Gastrocnemius medialis (tissue), 4 donors: ENCODE measurements around the gene PCSK4. TPM values are rescaled to one million over a fixed set of nuclear protein-coding genes. Genes with fewer than 3 reads are reported as not detected.
"Not testable (repeated sequence)": the region's sequence is repeated elsewhere in the genome, so short reads cannot be mapped to it uniquely, and the experiment has no call there.

Experiments
- ATAC-seq, 2 donors: fragments of 150-250 bp; one replicate each; pipeline ENCODE4 v1.9.1; 2016
- DNase-seq, 2 donors: peaks; one replicate each; pipeline ENCODE4 v3.0.0-alpha.2; 2019
- H3K27ac ChIP-seq, 4 donors: fragments of 200-600 bp; sonication (generic); 1 replicate in 1 of 4; 2 replicates in 3 of 4; pipeline ENCODE4 v1.5.1; 2016 to 2018; ENCODE audit warnings: mild to moderate bottlenecking in 2 of 4, moderate library complexity in 1 of 4
- H3K27me3 ChIP-seq, 3 donors: fragments of 200-600 bp; sonication (generic) in 2 of 3; 1 replicate in 1 of 3; 2 replicates in 2 of 3; pipeline versions ENCODE4 v1.5.1 to v1.6.0; 2016 to 2019; ENCODE audit warnings: mild to moderate bottlenecking in 1 of 3, moderate library complexity in 1 of 3
- H3K36me3 ChIP-seq, 2 donors: fragments of 200-600 bp; sonication (generic) in 1 of 2; one replicate each; pipeline ENCODE4 v1.5.1; 2017 to 2018
- H3K4me1 ChIP-seq, 2 donors: fragments of 200-600 bp; sonication (generic) in 1 of 2; one replicate each; pipeline ENCODE4 v1.5.1; 2016 to 2017; ENCODE audit warnings: mild to moderate bottlenecking in 2 of 2
- H3K4me3 ChIP-seq, 4 donors: fragments of 200-600 bp; sonication (generic) in 3 of 4; 1 replicate in 1 of 4; 2 replicates in 3 of 4; pipeline ENCODE4 v1.5.1; 2016 to 2019; ENCODE audit warnings: mild to moderate bottlenecking in 2 of 4
- H3K9me3 ChIP-seq, 3 donors: fragments of 200-600 bp; sonication (generic) in 2 of 3; 1 replicate in 1 of 3; 2 replicates in 2 of 3; pipeline ENCODE4 v1.5.1; 2016 to 2019
- CTCF ChIP-seq, 5 experiments: fragments of 450-650 bp in 3 of 5; fragments of 200-600 bp in 2 of 5; sonication (generic) in 2 of 5; IDR thresholded peaks in 4 of 5; conservative IDR thresholded peaks in 1 of 5; 1 replicate in 4 of 5; 2 replicates in 1 of 5; pipeline ENCODE4 v1.5.1; 2016 to 2019; ENCODE audit warnings: antibody characterized with exemption in 5 of 5, mild to moderate bottlenecking in 3 of 5, moderate library complexity in 3 of 5
- POLR2A ChIP-seq, 2 donors: fragments of 450-650 bp; IDR thresholded peaks; one replicate each; pipeline ENCODE4 v1.6.1; 2017; ENCODE audit warnings: antibody characterized with exemption in 2 of 2, mild to moderate bottlenecking in 2 of 2, moderate library complexity in 2 of 2
- in situ Hi-C, 4 donors: fragments of 200-750 bp; cut with MboI; loops; one replicate each; pipeline versions ENCODE4 v1.15.0 to v1.8.0; 2017; ENCODE audit warnings: low sequenced_read_pairs in 4 of 4
- intact Hi-C: fragments of 100-400 bp; cut with DNase I; formaldehyde crosslinking; loops from one replicate; pipeline ENCODE4 v1.15.1; 2023; ENCODE audit warnings: low total_unique reads
- total RNA-seq, 4 donors: library from RNA; depleted of rRNA; stranded (reverse); fragments of >200 nt; gene quantifications; one replicate each; pipeline versions ENCODE4 v1.1.0 to v1.2.3, GENCODE V29; 2016

The PCSK4 gene
- total RNA-seq, 4 donors from 2014 or later, result 0.12 to 0.60 (median 0.37) TPM

GRCh38 chr19:1533510-1534150 is 43.5 kb upstream of the PCSK4 start:
- no peaks in the 10 kb centered on the region for H3K9me3 ChIP-seq
- H3K27me3 ChIP-seq, result peaks cover 15 to 30% (median 17%) of the 10 kb centered on the region in 3 donors
- ATAC-seq (no peak), DNase-seq (no peak)
- H3K36me3 ChIP-seq, result no peaks in the 10 kb centered on the region
- H3K4me1 ChIP-seq, result no peaks in the 10 kb centered on the region
- H3K27ac ChIP-seq, result no peak overlapping the region
- intact Hi-C loops (no loop called here), in situ Hi-C loops (loop anchor here in 1 of 4 donors (25.0 kb wide), 1 partner anchor 229 kb away; the partner anchor contains the start of gene ONECUT3)
- H3K4me3 ChIP-seq, result no peak overlapping the region
- TF ChIP-seq CTCF (IDR thresholded peaks at IDR 0.05 in 4 of 5, conservative IDR thresholded peaks at IDR 0.05 in 1 of 5), result no peak
- no peak for TF ChIP-seq POLR2A (IDR thresholded peaks at IDR 0.05)

- TF ChIP-seq POLR2A (IDR thresholded peaks at IDR 0.05) (no peak), CTCF (IDR thresholded peaks at IDR 0.05 in 4 of 5, conservative IDR thresholded peaks at IDR 0.05 in 1 of 5) (no peak)
- in situ Hi-C loops, result loop anchor here in 1 of 4 donors (25.0 kb wide), 1 partner anchor 230 kb away; the partner anchor contains the start of gene ONECUT3
These were observed 41.9 kb upstream of the PCSK4 start for GRCh38 chr19:1532003-1532402.

GRCh38 chr19:1531587-1531986 is 41.4 kb upstream of the PCSK4 start:
- no peak overlapping the region for H3K27ac ChIP-seq
- in situ Hi-C loops (loop anchor here in 1 of 4 donors (25.0 kb wide), 1 partner anchor 231 kb away; the partner anchor contains the start of gene ONECUT3), intact Hi-C loops (no loop called here)
- ATAC-seq (no peak), DNase-seq (no peak)
- H3K4me1 ChIP-seq, result no peaks in the 10 kb centered on the region
- H3K4me3 ChIP-seq, result no peak overlapping the region
- H3K36me3 ChIP-seq, result no peaks in the 10 kb centered on the region
- no peaks in the 10 kb centered on the region for H3K9me3 ChIP-seq
- H3K27me3 ChIP-seq, result peaks cover 16 to 27% (median 24%) of the 10 kb centered on the region in 3 donors
- no peak for TF ChIP-seq CTCF (IDR thresholded peaks at IDR 0.05 in 4 of 5, conservative IDR thresholded peaks at IDR 0.05 in 1 of 5)
- no peak for TF ChIP-seq POLR2A (IDR thresholded peaks at IDR 0.05)

More at GRCh38 chr19:1532003-1532402, 41.9 kb upstream of the PCSK4 start:
- Histone ChIP-seq H3K9me3 (no peaks in the 10 kb centered on the region), H3K27ac (no peak overlapping the region), H3K36me3 (no peaks in the 10 kb centered on the region), H3K27me3 (peaks cover 13 to 24% (median 20%) of the 10 kb centered on the region in 3 donors), H3K4me1 (no peaks in the 10 kb centered on the region), H3K4me3 (no peak overlapping the region)
- ATAC-seq, result no peak
- no peak for DNase-seq
- intact Hi-C loops, result no loop called here

- in situ Hi-C loops, result loop anchor here in 1 of 4 donors (25.0 kb wide), 1 partner anchor 231 kb away; the partner anchor contains the start of gene ONECUT3
- DNase-seq, ATAC-seq, intact Hi-C loops, H3K9me3 ChIP-seq, H3K36me3 ChIP-seq, H3K27ac ChIP-seq, H3K4me3 ChIP-seq, H3K4me1 ChIP-seq: not testable (repeated sequence)
- H3K27me3 ChIP-seq, result peaks cover 22 to 34% (median 31%) of the 10 kb centered on the region in 3 donors
These were observed 40.7 kb upstream of the PCSK4 start for GRCh38 chr19:1530856-1531255.

- intact Hi-C loops (no loop called here), in situ Hi-C loops (loop anchor here in 1 of 4 donors (25.0 kb wide), 1 partner anchor 233 kb away; the partner anchor contains the start of gene ONECUT3)
- Histone ChIP-seq H3K4me1 (no peaks in the 10 kb centered on the region), H3K27ac (no peak overlapping the region), H3K4me3 (no peak overlapping the region), H3K36me3 (no peaks in the 10 kb centered on the region), H3K27me3 (peaks cover 36 to 46% (median 39%) of the 10 kb centered on the region in 3 donors), H3K9me3 (no peaks in the 10 kb centered on the region)
- ATAC-seq (no peak), DNase-seq (no peak)
- TF ChIP-seq POLR2A (IDR thresholded peaks at IDR 0.05) (no peak), CTCF (IDR thresholded peaks at IDR 0.05 in 4 of 5, conservative IDR thresholded peaks at IDR 0.05 in 1 of 5) (no peak)
These were observed 39.3 kb upstream of the PCSK4 start for GRCh38 chr19:1529430-1529816.
